22Rv1 (cell line): ENCODE results near the gene PTPRD.
"Not testable (repeated sequence)": the region's sequence is repeated elsewhere in the genome, so short reads cannot be mapped to it uniquely, and the experiment has no call there.

Source experiments
- H3K27ac ChIP-seq: fragments of 450-650 bp; 2 replicates; pipeline ENCODE4 v1.5.1; 2017
- ZFX ChIP-seq: fragments of 450-650 bp; IDR thresholded peaks from 2 replicates; pipeline ENCODE4 v1.6.1; 2017; ENCODE audit warnings: antibody characterized with exemption, borderline replicate concordance
- TF ChIP-seq, protein P1 (sequence below): fragments of 450-650 bp; IDR thresholded peaks from 2 replicates; pipeline ENCODE4 v1.5.1; 2017; ENCODE audit warnings: mild to moderate bottlenecking

PTPRD gene

DNA sequence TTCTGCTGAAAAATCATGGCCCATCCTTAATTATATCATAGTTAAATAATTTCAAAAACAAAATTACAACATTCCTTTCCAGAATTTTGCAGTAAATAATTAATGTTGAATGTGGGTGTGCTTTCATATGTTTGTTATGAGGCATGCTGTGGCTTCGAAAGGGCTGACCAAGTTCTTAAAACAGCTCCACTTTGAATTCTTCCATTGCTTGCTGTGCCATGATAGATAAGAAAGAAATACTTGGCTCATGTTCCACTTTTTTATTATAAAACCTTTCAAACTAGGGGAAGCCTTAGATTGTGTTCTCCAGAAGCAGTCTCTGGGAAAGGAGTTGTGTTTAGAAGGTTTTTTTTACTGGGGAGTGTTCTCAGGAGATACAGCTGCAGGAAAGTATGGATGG is 1534.5 kb downstream of the PTPRD start:
- no peak overlapping the region for H3K27ac ChIP-seq
- TF ChIP-seq, protein P1, sequence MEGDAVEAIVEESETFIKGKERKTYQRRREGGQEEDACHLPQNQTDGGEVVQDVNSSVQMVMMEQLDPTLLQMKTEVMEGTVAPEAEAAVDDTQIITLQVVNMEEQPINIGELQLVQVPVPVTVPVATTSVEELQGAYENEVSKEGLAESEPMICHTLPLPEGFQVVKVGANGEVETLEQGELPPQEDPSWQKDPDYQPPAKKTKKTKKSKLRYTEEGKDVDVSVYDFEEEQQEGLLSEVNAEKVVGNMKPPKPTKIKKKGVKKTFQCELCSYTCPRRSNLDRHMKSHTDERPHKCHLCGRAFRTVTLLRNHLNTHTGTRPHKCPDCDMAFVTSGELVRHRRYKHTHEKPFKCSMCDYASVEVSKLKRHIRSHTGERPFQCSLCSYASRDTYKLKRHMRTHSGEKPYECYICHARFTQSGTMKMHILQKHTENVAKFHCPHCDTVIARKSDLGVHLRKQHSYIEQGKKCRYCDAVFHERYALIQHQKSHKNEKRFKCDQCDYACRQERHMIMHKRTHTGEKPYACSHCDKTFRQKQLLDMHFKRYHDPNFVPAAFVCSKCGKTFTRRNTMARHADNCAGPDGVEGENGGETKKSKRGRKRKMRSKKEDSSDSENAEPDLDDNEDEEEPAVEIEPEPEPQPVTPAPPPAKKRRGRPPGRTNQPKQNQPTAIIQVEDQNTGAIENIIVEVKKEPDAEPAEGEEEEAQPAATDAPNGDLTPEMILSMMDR = no peak
- TF ChIP-seq ZFX = no peak

DNA sequence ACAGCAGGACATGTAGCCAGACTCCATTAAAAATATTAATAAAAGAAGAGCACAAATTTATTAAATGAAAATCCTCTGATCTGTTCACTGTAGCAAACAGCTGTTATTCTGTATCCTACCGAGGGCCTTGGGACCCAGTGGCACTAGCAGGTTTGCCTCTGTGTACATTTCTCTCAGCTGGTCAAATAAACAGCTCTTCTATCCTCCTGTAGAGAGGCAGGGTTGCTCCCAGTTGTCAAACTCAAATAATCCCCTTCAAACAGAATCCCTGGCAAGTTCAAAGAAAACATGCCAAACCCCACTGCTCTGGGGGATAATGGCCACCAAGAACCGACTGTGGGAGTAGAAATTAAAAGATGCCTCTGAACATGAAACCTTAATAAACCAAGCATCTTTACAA is 1551.2 kb downstream of the PTPRD start:
- TF ChIP-seq, protein P1 = no peak
- no peak overlapping the region for H3K27ac ChIP-seq

DNA sequence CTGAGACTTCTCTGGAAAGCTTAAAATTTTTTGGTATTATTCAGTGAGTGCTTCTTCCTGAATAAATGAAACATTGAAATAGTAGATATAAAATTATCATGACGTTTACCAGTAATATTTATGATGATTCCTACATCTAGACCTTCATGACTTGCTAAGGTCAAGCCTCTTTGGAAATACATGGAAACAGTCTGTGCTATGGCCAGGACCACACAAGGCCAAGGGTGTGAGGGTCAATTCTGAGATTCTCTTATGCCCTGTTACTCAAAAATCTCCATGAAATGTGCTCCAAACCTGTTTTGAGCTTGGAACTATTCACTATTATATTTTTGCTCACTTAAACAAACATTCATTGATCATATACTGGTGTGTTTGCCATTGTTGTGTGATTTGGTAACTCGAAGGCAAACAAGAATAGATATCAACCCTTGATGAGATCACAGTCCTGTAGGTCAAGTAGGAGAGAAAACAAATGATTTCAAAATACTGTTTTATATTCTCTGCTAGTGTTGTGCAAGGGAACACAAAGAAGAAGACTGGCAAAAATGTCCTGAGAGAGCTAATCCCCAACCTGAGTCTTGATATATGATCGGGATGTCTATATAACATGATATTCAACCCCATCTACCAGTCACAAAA is 1558.3 kb downstream of the PTPRD start:
- TF ChIP-seq, protein P1 = no peak
- TF ChIP-seq ZFX = no peak

DNA sequence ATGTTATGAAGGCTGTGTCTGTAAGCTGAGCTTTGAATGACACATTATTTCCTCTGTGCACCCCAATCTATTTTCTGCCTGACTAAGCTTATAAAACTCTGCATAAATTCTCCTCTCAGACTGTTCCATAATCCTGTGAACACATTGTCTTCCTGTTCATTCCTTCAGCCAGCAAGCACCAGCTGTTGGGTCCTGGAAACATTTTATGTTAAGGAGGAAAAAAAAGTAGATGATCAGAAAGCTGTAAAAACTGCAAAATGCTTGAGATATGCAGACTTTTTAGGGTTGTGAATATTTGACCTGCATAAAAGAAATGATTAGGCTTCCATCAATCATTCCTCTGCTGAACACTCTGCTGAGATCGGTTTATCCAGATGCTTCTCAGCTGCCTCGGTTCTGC is 1567.2 kb downstream of the PTPRD start:
- TF ChIP-seq, protein P1 = no peak
- no peak for TF ChIP-seq ZFX
- H3K27ac ChIP-seq = no peak overlapping the region

More for the DNA sequence above, 1558.3 kb downstream of the PTPRD start:
- H3K27ac ChIP-seq = no peak overlapping the region

DNA sequence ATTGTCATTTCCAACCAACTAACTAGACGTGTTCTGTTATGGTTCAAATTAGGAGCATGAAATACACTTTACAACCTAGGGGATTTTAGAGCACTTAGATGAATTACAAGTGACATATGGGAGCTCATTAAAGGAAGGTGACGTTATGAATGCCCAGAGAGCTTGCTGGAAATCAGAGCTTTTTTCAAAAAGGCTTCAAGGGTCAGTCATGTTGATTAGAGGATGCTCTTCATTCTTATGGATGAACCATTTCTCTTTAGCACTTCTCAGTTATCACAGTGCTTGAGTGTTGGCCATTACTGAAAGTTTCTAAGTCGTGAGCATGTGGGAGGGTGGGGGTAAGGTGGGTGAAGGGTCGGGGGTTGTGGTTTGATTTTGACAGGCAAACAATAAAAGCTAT is 1567.7 kb downstream of the PTPRD start:
- no peak for TF ChIP-seq ZFX
- TF ChIP-seq, protein P1 = no peak
- H3K27ac ChIP-seq = no peak overlapping the region

DNA sequence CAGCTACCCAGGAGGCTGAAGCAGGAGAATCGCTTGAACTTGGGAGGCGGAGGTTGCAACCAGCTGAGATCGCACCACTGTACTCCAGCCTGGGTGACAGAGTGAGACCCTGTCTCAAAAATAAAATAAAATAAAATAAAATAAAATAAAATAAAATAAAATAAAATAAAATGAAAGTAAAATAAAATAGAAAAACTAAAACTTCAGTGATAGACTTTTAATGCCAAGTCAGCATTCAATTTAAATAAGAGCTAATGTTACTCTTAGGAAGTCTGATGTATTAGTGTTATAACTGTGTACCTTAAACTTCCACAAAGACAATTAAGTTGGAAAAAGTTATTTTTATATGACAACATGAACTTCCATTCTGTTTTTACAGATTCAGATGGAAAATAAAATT is 1569.0 kb downstream of the PTPRD start:
- H3K27ac ChIP-seq = not testable (repeated sequence)

DNA sequence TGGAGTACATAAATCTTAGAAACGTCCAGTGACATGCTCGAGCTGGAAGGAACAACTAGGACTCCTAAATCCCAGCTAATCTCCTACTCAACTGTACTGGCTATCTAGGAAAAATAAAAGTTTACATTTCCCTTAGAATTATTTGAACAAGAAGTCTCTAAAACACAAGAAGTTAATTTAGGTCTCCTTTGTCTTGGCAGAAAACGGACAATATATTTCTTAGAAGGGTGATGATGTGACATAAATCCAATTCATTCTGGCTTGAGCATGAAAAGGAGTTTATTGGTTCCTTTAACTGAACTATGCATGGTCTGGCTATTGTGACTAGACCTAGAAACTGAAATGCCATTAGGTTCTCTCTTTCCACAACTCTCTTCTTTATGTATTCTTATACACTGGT is 1571.0 kb downstream of the PTPRD start:
- no peak overlapping the region for H3K27ac ChIP-seq
- TF ChIP-seq ZFX = no peak
- TF ChIP-seq, protein P1 = no peak

DNA sequence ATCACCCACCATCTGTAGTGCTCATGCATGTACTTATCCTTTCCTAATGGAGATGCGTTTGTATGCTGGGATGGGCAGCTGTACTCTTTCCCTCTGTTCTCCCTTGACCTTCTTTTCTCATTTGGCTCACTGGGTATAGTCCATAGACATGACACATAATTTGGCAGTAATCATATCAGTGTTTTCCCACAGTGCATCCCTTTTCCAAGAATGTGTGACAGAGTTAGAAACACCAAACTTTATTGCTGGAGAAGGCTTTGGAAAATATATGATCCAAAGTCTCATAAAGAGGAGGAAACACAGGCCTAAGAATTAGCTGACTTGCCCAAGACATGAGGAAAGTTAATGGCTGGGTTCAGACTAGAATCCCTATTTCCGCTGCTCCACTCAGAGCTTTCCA is 1579.8 kb downstream of the PTPRD start:
- TF ChIP-seq, protein P1 = no peak
- no peak for TF ChIP-seq ZFX
- no peak overlapping the region for H3K27ac ChIP-seq
